Inflammatory macrophage (primary cell): Measurements from ENCODE around the gene TCF15.
A peak's percentile ranks its signal among the peaks of the same experiment; 100 is the strongest.
"Not testable (repeated sequence)": the region's sequence is repeated elsewhere in the genome, so short reads cannot be mapped to it uniquely, and the experiment has no call there.

Source experiments
- DNase-seq, 2 donors: peaks; one replicate each; pipeline ENCODE4 v3.0.0-alpha.2; 2020 to 2022

Gene TCF15

GRCh38 chr20:578940-579690 is 31.0 kb downstream of the TCF15 start:
- DNase-seq = not testable (repeated sequence)

GRCh38 chr20:577167-577791 is 32.8 kb downstream of the TCF15 start:
- DNase-seq = peak in 1 of 2 donors; percentile 62

GRCh38 chr20:576156-576555 is 34.0 kb downstream of the TCF15 start:
- no peak for DNase-seq

GRCh38 chr20:575230-575629 is 34.9 kb downstream of the TCF15 start:
- DNase-seq = no peak

- DNase-seq = no peak
Observed at GRCh38 chr20:574297-574942, 35.7 kb downstream of the TCF15 start.

- DNase-seq = no peak
Observed at GRCh38 chr20:573414-574296, 36.5 kb downstream of the TCF15 start.

- DNase-seq = no peak
Observed at GRCh38 chr20:572727-573126, 37.4 kb downstream of the TCF15 start.

GRCh38 chr20:571754-572441 is 38.2 kb downstream of the TCF15 start:
- DNase-seq = no peak

- DNase-seq = no peak
Observed at GRCh38 chr20:568673-569415, 41.3 kb downstream of the TCF15 start.

GRCh38 chr20:568097-568652 is 41.9 kb downstream of the TCF15 start:
- no peak for DNase-seq

- no peak for DNase-seq
Observed at GRCh38 chr20:564192-564591, 45.9 kb downstream of the TCF15 start.

GRCh38 chr20:563187-563586 is 46.9 kb downstream of the TCF15 start:
- no peak for DNase-seq

GRCh38 chr20:562232-562897 is 47.7 kb downstream of the TCF15 start:
- no peak for DNase-seq

GRCh38 chr20:561437-562231 is 48.5 kb downstream of the TCF15 start:
- peak; percentile 68 to 81 for DNase-seq

GRCh38 chr20:560680-561079 is 49.4 kb downstream of the TCF15 start:
- DNase-seq = no peak

GRCh38 chr20:558117-558516 is 52.0 kb downstream of the TCF15 start:
- DNase-seq = no peak

GRCh38 chr20:556984-557383 is 53.1 kb downstream of the TCF15 start:
- DNase-seq = no peak

- DNase-seq = no peak
Observed at GRCh38 chr20:555976-556385, 54.1 kb downstream of the TCF15 start.
